ENCODE data around the gene ABHD10.

The ABHD10 gene

DNA sequence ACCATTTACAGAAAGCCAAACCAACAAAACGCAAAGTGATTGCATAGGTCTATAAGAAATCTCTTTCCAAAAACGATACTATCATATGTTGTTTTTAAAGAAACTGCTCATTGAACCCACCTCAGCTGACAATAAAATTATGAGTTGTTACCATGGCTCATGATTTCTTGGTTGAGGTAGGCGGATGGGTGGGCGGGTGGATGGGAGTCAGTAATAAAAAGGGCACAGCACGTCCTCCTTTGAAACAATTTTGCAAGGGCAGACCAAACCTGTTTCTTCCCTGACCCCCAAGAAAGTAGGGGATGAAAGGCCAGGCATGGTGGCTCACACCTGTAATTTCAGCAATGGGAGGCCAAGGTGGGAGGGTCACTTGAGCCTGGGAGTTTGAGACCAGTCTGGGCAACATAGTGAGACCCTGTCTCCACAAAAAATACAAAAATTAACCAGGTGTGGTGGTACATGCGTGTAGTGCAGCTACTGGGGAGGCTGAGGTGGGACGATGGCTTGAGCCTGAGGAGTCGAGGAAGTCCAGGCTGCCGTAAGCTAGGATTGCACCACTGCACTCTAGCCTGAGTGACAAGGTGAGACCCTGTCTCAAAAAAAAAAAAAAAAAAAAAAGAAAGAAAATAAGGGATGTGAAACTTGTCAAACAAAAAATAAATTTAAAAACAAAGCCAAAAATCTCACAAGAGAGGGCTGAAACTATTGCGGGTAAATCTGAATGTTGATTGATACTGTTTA, 2.1 kb downstream of the ABHD10 start:
- DNase-seq = no peak
- Histone ChIP-seq H3K4me3 (ENCODE audit: low read depth, low read length) (no peak overlapping the region), H3K36me3 (replicated peaks) (no peaks in the 10 kb centered on the region), H3K27ac (no peak overlapping the region), H3K27me3 (replicated peaks) (no peaks in the 10 kb centered on the region)
- in situ Hi-C loops (cut with HindIII; ENCODE audit: low pct_ligation_motif_present, low sequenced_read_pairs) = no loop called here
- TF ChIP-seq, protein P1, sequence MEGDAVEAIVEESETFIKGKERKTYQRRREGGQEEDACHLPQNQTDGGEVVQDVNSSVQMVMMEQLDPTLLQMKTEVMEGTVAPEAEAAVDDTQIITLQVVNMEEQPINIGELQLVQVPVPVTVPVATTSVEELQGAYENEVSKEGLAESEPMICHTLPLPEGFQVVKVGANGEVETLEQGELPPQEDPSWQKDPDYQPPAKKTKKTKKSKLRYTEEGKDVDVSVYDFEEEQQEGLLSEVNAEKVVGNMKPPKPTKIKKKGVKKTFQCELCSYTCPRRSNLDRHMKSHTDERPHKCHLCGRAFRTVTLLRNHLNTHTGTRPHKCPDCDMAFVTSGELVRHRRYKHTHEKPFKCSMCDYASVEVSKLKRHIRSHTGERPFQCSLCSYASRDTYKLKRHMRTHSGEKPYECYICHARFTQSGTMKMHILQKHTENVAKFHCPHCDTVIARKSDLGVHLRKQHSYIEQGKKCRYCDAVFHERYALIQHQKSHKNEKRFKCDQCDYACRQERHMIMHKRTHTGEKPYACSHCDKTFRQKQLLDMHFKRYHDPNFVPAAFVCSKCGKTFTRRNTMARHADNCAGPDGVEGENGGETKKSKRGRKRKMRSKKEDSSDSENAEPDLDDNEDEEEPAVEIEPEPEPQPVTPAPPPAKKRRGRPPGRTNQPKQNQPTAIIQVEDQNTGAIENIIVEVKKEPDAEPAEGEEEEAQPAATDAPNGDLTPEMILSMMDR (IDR thresholded peaks at IDR 0.05; ENCODE audit: low read depth, low read length, missing control alignments) = no peak

DNA sequence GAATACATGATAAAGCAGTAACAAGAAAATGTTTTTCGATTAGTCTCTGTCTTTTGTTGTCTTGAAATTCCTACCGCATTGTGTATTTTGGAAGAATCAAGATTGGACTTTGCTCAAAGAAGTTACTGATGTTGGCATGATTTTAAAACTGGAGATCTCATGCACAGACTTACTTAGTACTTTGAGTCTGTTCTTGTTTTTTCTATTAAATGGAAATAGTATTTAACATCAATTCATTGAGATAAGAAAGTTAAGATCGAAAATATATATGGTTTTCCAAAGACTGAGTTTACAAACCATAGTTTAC, 2.6 kb downstream of the ABHD10 start:
- Histone ChIP-seq H3K27me3 (replicated peaks) (no peaks in the 10 kb centered on the region), H3K36me3 (replicated peaks) (no peaks in the 10 kb centered on the region), H3K27ac (no peak overlapping the region), H3K4me3 (ENCODE audit: low read depth, low read length) (no peak overlapping the region)
- TF ChIP-seq, protein P1 (IDR thresholded peaks at IDR 0.05; ENCODE audit: low read depth, low read length, missing control alignments) = no peak
- no peak for DNase-seq
- in situ Hi-C loops (cut with HindIII; ENCODE audit: low pct_ligation_motif_present, low sequenced_read_pairs) = no loop called here

DNA sequence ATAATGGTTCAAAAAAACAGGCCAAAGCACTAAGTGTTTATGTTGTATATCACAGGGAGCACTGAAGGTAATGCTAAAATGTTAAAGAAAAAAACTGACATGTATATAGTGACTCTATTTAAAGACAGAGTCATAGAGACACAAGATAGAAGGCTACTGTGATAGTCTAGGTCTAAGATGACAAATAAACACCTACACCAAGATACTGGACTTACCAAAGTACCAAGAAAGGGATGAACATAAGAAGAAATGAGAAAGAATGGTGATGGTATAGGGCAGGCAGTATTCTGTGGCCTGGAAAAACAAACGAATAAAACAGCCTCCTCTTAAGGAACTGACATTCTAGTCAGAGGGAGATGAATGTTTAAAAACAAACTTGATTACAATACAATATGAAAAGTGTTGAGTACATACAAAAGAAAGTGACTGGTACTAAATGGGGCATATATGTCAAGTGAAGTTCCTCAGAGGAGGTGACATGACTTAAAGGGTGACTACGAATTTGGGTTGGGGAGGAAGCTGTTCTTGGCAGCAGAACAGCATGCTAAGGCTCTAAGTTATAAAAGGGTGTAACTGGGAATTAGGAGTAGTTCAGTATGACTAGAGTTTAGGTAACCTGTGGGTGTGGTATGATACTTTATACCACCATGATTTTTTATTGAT, 5.9 kb downstream of the ABHD10 start:
- no peak for DNase-seq
- H3K27me3 ChIP-seq (replicated peaks) = no peaks in the 10 kb centered on the region
- no peak overlapping the region for H3K4me3 ChIP-seq (ENCODE audit: low read depth, low read length)
- in situ Hi-C loops (cut with HindIII; ENCODE audit: low pct_ligation_motif_present, low sequenced_read_pairs) = no loop called here
- peaks cover 9% of the 10 kb centered on the region for H3K36me3 ChIP-seq (replicated peaks)
- TF ChIP-seq, protein P1 (IDR thresholded peaks at IDR 0.05; ENCODE audit: low read depth, low read length, missing control alignments) = no peak
- no peak overlapping the region for H3K27ac ChIP-seq

DNA sequence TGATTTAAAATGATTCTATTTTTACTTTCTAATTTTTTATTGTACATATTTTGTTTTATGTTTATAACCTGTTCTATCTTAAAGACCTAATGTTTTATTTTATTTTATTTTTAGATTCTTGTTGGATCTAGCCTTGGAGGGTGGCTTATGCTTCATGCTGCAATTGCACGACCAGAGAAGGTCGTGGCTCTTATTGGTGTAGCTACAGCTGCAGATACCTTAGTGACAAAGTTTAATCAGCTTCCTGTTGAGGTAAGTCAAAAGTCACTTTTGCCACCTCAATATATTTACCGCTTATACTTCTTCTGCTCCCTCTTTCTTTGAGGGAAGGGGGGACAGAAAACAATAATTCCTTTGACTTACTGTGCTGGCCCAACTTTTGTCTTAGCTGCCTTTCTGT, 8.0 kb downstream of the ABHD10 start:
- in situ Hi-C loops (cut with HindIII; ENCODE audit: low pct_ligation_motif_present, low sequenced_read_pairs) = no loop called here
- peaks cover 13% of the 10 kb centered on the region for H3K36me3 ChIP-seq (replicated peaks)
- H3K27me3 ChIP-seq (replicated peaks) = no peaks in the 10 kb centered on the region
- TF ChIP-seq, protein P1 (IDR thresholded peaks at IDR 0.05; ENCODE audit: low read depth, low read length, missing control alignments) = no peak
- no peak overlapping the region for H3K4me3 ChIP-seq (ENCODE audit: low read depth, low read length)
- DNase-seq = no peak
- no peak overlapping the region for H3K27ac ChIP-seq

DNA sequence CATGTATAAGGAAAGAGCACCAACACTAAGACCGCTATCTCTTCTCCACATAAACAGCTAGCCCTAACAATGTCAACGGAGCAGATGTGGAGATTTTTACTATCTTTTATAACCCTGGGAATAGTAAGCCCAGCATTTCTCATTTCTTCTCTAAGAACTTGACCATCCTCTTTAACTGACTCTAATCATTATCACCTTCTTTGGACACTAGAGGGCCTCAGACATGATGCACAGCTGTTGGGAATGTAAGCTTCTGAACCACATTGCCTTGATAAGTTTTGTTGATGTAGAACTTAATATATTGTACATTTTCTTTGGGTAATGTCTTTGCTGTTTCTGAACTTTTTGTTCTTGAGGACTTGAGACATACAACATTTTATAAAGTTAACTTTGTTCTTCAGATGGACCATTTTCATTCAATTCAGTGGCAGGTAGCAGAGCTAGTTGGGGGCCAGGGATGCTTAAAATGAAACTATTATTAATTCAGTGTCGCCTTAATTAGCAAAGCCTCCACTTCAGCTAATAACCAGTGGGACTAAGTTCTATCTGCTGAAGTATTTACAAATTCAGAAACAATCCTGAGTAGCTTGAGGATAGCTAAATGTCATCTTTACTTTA, 10.3 kb downstream of the ABHD10 start:
- peak; percentile 63 for DNase-seq
- H3K27me3 ChIP-seq (replicated peaks) = no peaks in the 10 kb centered on the region
- in situ Hi-C loops (cut with HindIII; ENCODE audit: low pct_ligation_motif_present, low sequenced_read_pairs) = no loop called here
- H3K27ac ChIP-seq = no peak overlapping the region
- no peak overlapping the region for H3K4me3 ChIP-seq (ENCODE audit: low read depth, low read length)
- H3K36me3 ChIP-seq (replicated peaks) = peaks cover 13% of the 10 kb centered on the region
- TF ChIP-seq, protein P1 (IDR thresholded peaks at IDR 0.05; ENCODE audit: low read depth, low read length, missing control alignments) = peak; percentile 69
